HG03139 (cell line): ENCODE data around the gene ADAMTS2.

ENCODE experiments used
- ATAC-seq: cut with Tn5 transposase; IDR thresholded peaks from one replicate; pipeline ENCODE4 v1.9.1; 2021; ENCODE audit not compliant: unreplicated experiment

Gene ADAMTS2

GRCh38 chr5:179166886-179167841, 178.1 kb downstream of the ADAMTS2 start:
- peak; percentile 61 for ATAC-seq

DNA sequence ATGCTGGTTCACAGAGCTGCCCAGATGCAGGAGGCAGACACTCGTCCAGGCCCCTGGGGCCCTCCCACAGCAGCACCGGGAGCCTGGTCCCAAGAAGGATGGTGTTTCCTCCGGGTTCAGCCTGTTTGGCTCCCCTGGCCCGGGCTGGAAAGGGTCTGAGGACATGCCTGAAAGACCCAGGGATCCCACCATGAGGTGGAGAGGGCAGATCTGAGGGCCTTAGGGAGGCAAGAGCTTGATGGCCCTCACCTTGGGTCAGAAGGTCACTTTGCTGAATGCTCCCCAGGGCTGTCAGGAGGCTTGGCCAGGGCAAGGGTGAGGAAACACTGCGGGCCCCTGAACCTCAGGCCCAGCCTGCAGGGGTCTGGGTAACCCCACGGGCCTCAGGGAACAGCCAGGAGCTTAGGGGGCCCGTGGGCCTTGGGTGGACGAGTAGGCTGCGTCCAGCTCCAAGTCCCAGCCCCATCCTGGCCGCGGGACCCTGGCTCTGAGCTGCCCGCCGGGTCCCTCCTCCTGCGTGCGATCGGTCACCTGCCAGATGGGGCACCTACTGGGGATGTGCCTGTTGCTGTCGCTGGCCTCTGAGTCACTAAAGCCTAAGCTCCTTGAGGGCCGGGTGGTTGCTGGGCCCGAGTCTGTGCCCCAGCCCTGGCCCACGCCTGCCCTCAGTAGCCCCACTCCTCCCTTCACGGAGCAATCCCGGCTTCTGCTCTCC, 178.9 kb downstream of the ADAMTS2 start:
- no peak for ATAC-seq

- ATAC-seq: no peak
Observed at GRCh38 chr5:179165421-179166170, 179.7 kb downstream of the ADAMTS2 start.

- no peak for ATAC-seq
Observed at GRCh38 chr5:179164331-179165311, 180.6 kb downstream of the ADAMTS2 start.

DNA sequence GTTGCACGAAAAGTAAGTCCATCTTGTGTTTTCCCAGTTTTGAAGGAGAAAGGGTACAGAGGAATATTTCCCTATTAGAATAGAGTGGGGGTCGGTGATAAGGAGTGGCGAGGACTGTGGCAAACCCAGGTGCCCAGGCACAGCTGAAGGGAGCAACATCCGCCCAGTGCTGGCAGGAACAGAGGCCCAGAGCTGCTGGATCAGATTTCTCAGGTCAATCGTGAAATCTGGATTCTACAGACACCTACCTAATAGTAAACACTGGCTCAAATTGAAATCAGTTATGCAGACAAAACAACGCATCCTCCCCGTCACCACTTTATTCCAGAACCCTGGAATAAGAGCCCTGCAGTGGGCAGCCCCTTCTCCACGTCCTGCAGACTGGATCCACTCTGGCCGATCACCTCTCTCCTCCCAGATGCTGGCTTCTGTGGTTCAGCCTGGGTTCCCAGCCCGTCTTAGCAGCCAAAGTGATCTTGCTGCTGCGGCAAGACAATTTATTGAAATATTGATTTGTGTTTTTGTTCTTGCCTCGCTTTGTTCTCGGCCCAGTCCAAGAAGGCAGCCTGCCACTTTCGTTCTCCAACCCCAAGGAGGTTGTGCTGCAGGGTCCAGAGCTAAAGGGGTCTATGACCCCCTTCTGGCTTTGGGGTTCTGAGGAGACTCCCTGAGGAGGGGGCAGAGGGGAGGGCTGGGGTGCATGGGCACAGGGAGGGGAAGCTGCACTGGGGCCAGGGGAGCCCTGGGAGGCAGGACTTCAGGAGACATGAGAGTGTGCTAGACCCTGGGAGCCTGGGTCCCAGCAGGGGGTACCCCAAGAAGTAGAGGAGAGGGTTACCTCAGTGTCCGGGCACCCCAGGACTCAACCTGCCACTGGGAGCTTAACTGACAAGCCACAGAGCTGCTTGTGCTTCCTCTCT, 181.8 kb downstream of the ADAMTS2 start:
- ATAC-seq: no peak

DNA sequence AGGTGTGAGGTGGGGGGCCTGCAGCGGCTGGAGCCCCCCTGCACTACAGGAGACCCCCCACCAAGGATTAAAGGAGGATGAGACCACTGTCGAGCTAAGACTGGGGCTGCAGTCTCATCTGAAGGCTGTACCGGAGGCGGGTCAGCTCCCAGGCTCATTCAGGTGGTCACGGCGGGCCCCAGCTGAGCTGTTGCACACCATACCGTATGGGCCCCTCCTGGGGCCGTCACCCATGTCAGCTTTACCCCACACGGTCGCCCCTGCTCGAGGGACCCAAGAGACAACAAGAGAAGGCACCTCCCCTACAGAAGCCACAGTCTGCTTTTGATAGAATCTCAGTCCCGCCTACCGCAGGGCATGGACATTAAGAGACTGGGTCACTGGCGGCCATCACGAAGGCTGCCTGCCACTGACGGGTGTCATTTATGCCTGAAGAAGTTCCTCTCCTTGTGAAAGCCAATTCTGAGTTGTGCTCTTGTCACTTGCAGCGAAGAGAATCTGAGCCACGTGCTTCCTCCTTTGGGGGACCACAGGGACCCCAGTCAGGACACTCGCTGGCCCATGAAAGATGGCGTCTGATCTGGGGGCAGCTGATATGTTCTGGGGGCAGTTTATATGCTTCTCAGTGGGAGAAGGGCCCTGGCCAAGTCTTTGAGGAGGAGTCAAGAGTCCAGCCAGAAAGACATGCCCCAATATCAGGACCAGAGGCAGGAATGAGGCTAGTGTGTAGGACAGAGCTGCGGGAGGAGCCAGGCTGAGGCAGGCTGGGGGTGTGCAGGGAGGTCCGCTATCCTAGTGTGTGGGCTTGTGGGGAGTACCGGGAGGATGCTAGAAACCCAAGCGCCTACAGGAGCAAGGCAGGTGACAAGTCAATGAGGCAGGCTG, 182.7 kb downstream of the ADAMTS2 start:
- ATAC-seq: no peak

DNA sequence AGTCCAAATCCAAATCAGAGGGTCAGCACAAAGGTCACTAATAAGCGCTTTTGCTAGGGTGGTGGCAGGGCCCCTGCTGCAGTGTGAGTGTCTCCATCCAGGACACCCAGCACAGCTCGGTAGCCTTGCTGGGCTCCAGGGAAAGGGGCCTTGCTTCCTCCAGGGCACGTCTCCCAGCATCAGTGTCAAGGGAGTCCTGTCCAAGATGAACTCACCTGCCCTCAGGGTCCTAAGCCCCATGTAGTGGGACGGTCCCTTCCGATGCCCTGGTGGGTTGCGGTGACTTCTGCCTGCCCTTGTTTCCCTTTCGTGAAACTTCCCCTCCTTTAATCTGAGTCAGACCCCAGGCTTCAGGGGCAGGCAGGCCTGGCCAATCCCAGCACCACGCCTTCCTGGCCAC, 183.4 kb downstream of the ADAMTS2 start:
- no peak for ATAC-seq

DNA sequence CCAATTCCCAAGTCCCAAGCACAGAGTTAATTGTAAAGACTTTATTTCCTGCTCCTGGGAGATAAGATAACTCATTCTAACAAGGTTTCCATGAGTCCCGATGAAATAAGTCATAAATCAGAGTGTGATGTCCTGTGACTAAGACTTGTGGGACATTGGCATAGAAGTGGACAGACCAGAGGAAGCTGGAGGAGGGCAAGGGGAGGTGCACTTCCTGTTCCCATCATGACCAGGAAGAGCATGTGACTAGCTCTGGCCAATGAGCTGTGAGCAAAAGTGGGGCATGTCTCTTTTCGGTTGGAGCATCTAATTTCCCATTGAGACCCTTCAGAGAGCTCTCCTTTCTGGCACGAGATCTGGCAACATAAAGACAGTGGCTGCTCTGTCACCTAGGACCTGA, 184.7 kb downstream of the ADAMTS2 start:
- no peak for ATAC-seq

DNA sequence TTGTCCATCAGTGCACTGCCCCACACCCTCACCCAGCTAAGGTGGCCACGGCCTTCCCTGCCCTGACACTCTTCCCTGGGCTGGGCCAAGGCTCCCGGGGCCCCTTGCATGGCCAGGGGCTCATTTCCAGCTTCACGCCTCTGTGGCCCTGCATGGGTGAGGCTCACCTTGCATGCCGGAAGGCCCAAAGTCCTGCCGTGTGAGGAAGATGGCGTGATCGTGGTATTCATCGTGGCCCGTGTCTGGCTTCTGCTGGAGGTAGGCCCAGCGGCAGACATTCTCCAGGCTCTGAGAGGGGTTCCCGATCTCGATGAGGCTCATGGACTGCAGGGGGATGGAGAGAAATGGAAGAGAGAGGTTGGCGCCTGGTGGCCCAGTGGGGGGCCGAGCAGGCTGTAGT, 186.7 kb downstream of the ADAMTS2 start:
- ATAC-seq: no peak

GRCh38 chr5:179154991-179155955, 190.0 kb downstream of the ADAMTS2 start:
- no peak for ATAC-seq

GRCh38 chr5:179154346-179154990, 190.8 kb downstream of the ADAMTS2 start:
- ATAC-seq: no peak

DNA sequence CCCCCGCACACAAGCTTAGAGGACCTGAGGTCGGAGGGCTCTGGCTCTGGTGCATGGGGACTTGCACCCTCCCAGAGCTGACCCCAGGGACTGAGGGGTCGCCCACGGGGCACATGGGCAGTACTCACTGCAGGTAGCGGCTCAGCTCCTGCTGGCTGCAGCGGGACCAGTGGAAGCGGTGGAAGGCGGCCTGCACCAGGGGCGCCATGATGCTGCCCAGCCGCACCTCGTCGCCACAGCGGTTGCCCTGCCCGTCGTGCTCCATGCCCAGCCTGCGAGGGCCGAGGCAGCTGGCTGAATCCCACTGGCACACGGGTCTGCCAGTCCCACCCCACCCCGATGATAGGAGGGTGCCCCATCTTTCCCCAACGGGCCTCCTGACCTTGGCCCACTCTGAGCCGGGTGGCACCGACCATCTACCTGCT, 191.3 kb downstream of the ADAMTS2 start:
- no peak for ATAC-seq

GRCh38 chr5:179153341-179153901, 191.8 kb downstream of the ADAMTS2 start:
- ATAC-seq: no peak

DNA sequence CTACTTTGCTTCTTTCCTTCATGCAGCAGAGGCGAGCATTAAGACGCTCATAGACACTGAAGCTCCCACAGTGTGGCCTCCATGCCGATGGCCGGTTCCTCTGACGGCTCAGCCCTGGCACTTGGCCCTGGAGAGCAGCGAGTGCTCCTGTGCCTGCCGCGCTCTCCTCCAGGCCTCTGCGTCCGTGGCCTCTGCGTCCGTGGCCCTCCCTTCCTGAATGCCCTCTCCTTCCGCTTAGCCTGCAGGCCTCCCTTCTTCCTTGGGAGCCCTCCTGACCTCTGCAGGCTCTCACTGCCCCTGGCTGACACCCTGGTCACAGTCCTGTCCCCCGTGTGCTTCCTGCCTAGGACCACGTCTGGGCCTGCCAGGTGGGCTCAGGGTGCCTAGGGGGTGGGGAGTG, 192.3 kb downstream of the ADAMTS2 start:
- ATAC-seq: no peak

DNA sequence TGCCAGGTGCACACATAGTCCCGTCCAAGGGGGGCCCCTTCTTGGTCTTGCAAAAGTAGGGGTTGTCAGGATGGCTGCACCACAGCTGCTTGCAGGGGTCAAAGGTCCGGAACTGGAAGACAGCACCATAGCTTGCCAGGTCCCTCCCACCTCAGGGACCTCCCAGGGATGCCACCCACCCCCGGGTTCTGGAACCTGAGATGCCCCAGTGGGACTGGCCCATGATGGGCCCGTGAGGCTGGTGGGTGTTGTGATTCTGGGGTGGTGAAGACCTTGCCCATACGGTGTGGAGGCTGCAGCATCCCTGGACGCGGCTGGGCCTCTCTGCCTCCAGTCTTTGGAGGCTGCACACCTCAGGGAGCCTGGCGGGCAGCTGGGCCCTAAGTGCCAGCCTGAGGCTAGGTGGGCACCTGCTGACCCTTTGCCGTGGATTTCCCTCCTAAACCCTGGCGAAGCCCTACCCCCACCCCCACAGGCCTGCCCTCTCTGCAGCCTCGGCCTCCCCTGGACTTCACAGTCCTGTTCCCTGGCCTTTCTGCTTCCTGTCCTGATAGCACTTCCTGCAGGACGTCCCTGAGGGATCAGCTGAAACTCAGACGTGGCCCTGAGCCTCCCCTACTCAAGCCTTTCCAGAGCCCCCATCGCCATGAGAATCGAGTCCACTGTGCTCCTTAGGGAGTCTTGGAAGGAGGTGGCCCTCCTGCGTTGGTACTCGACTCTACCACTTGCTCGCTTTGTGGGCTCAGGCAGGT, 192.9 kb downstream of the ADAMTS2 start:
- ATAC-seq: no peak
